H9 (cell line): Measurements from ENCODE around the gene MALT1. TPM values are rescaled to one million over a fixed set of nuclear protein-coding genes. Genes with fewer than 3 reads are reported as not detected.
A peak's percentile ranks its signal among the peaks of the same experiment; 100 is the strongest.

Experiments used
- DNase-seq: peaks from one replicate; pipeline ENCODE4 v3.0.0-alpha.2; 2017
- H2AFZ ChIP-seq: one replicate; pipeline ENCODE4 v1.6.1; 2013; ENCODE audit warnings: mild to moderate bottlenecking, low read length, control low read depth, moderate library complexity
- H2AK5ac ChIP-seq: 2 replicates; pipeline ENCODE4 v1.6.1; 2013; ENCODE audit warnings: low read length, control low read depth, mixed read lengths; ENCODE audit not compliant: insufficient read length
- H2BK120ac ChIP-seq: one replicate; pipeline ENCODE4 v1.6.1; 2013; ENCODE audit warnings: low read depth, mild to moderate bottlenecking, low read length, control low read depth, inconsistent platforms; ENCODE audit not compliant: poor library complexity, severe bottlenecking
- H2BK12ac ChIP-seq: 2 replicates; pipeline ENCODE4 v1.6.1; 2013; ENCODE audit warnings: low read length, control low read depth, mixed read lengths, low read depth; ENCODE audit not compliant: insufficient read length
- H2BK15ac ChIP-seq: 2 replicates; pipeline ENCODE4 v1.6.1; 2013; ENCODE audit warnings: low read depth, low read length, control low read depth
- H2BK20ac ChIP-seq: one replicate; pipeline ENCODE4 v1.6.1; 2013; ENCODE audit warnings: low read depth, mild to moderate bottlenecking, low read length, control low read depth, inconsistent platforms; ENCODE audit not compliant: poor library complexity, severe bottlenecking
- H2BK5ac ChIP-seq: 2 replicates; pipeline ENCODE4 v1.6.1; 2013; ENCODE audit warnings: low read length, control low read depth, mixed read lengths; ENCODE audit not compliant: insufficient read length
- H3K14ac ChIP-seq: 2 replicates; pipeline ENCODE4 v1.6.1; 2013; ENCODE audit warnings: low read length, control low read depth; ENCODE audit not compliant: insufficient read depth
- H3K18ac ChIP-seq: 2 replicates; pipeline ENCODE4 v1.6.1; 2013; ENCODE audit warnings: low read depth, mild to moderate bottlenecking, mixed read lengths, low read length, control low read depth; ENCODE audit not compliant: insufficient read length
- H3K23ac ChIP-seq: 2 replicates; pipeline ENCODE4 v1.6.1; 2013; ENCODE audit warnings: low read length, control low read depth, mixed read lengths, low read depth; ENCODE audit not compliant: insufficient read length
- H3K23me2 ChIP-seq: 2 replicates; pipeline ENCODE4 v1.6.1; 2013; ENCODE audit warnings: low read depth, mild to moderate bottlenecking, mixed read lengths, low read length, control low read depth; ENCODE audit not compliant: insufficient read length, poor library complexity, severe bottlenecking
- H3K27ac ChIP-seq: 2 replicates; pipeline ENCODE4 v1.5.1; 2013; ENCODE audit warnings: low read length, control low read depth, mixed read lengths, low read depth; ENCODE audit not compliant: insufficient read length
- H3K27me3 ChIP-seq: 2 replicates; pipeline ENCODE4 v1.6.1; 2013; ENCODE audit warnings: low read length, control low read depth, inconsistent platforms; ENCODE audit not compliant: insufficient read depth
- H3K4ac ChIP-seq: 2 replicates; pipeline ENCODE4 v1.6.1; 2013; ENCODE audit warnings: low read depth, mild to moderate bottlenecking, control low read depth, inconsistent platforms, low read length, moderate library complexity
- H3K4me1 ChIP-seq: 2 replicates; pipeline ENCODE4 v1.6.1; 2013; ENCODE audit warnings: low read length, control low read depth, inconsistent platforms; ENCODE audit not compliant: insufficient read depth
- H3K4me2 ChIP-seq: 2 replicates; pipeline ENCODE4 v1.6.1; 2013; ENCODE audit warnings: low read length, control low read depth, mixed read lengths; ENCODE audit not compliant: insufficient read length, insufficient read depth
- H3K56ac ChIP-seq: 2 replicates; pipeline ENCODE4 v1.6.1; 2013; ENCODE audit warnings: low read depth, mild to moderate bottlenecking, mixed read lengths, low read length, control low read depth; ENCODE audit not compliant: insufficient read length
- H3K79me1 ChIP-seq: 2 replicates; pipeline ENCODE4 v1.6.1; 2013; ENCODE audit warnings: low read depth, mild to moderate bottlenecking, moderate library complexity, low read length, control low read depth, inconsistent platforms; ENCODE audit not compliant: insufficient read depth, poor library complexity, severe bottlenecking
- H3K79me2 ChIP-seq: 2 replicates; pipeline ENCODE4 v1.6.1; 2013; ENCODE audit warnings: low read length, control low read depth, inconsistent platforms; ENCODE audit not compliant: insufficient read depth
- H3K9ac ChIP-seq: 2 replicates; pipeline ENCODE4 v1.6.1; 2013; ENCODE audit warnings: low read length, control low read depth, mixed read lengths; ENCODE audit not compliant: insufficient read length; ENCODE audit errors: extremely low read depth
- H3K9me3 ChIP-seq: one replicate; pipeline ENCODE4 v1.6.1; 2013; ENCODE audit warnings: low read depth, low read length, inconsistent platforms; ENCODE audit not compliant: control insufficient read depth
- H3T11ph ChIP-seq: one replicate; pipeline ENCODE4 v1.6.1; 2013; ENCODE audit warnings: mild to moderate bottlenecking, low read length, control low read depth, inconsistent platforms
- H4K20me1 ChIP-seq: one replicate; pipeline ENCODE4 v1.6.1; 2013; ENCODE audit not compliant: control insufficient read depth, insufficient read length, insufficient read depth
- H4K5ac ChIP-seq: 2 replicates; pipeline ENCODE4 v1.6.1; 2013; ENCODE audit warnings: low read depth, mild to moderate bottlenecking, mixed read lengths, low read length, control low read depth; ENCODE audit not compliant: insufficient read length
- H4K8ac ChIP-seq: replicated peaks from 2 replicates; pipeline ENCODE4 v1.6.1; 2013; ENCODE audit warnings: low read length, control low read depth, mixed read lengths, low read depth; ENCODE audit not compliant: insufficient read length
- H4K91ac ChIP-seq: 2 replicates; pipeline ENCODE4 v1.6.1; 2013; ENCODE audit warnings: low read depth, mild to moderate bottlenecking, moderate library complexity, mixed read lengths, low read length, control low read depth; ENCODE audit not compliant: insufficient read length
- H3K27ac Mint-ChIP-seq, 3 experiments: 2 replicates in 2 of 3; 3 replicates in 1 of 3; pipeline ENCODE4 v1.8.0; 2020 to 2021; ENCODE audit warnings: mixed read lengths in 3 of 3, mild to moderate bottlenecking in 1 of 3, moderate library complexity in 1 of 3
- H3K27me3 Mint-ChIP-seq: 2 replicates; pipeline ENCODE4 v1.8.0; 2021; ENCODE audit warnings: low read depth, mild to moderate bottlenecking, moderate library complexity, mixed read lengths
- H3K36me3 Mint-ChIP-seq, 3 experiments: 2 replicates in 2 of 3; 3 replicates in 1 of 3; pipeline ENCODE4 v1.8.0; 2020 to 2021; ENCODE audit warnings: low read depth in 3 of 3, mixed read lengths in 3 of 3; ENCODE audit not compliant: insufficient read depth in 1 of 3
- H3K4me1 Mint-ChIP-seq, 2 experiments: 2 replicates each; pipeline ENCODE4 v1.8.0; 2020; ENCODE audit warnings: mixed read lengths in 2 of 2
- H3K4me3 Mint-ChIP-seq, 2 experiments: 2 replicates in 1 of 2; 3 replicates in 1 of 2; pipeline ENCODE4 v1.8.0; 2020 to 2021; ENCODE audit warnings: mild to moderate bottlenecking in 2 of 2, mixed read lengths in 2 of 2, moderate library complexity in 1 of 2
- H3K9me3 Mint-ChIP-seq, 2 experiments: 2 replicates in 1 of 2; 3 replicates in 1 of 2; pipeline ENCODE4 v1.8.0; 2020; ENCODE audit warnings: mild to moderate bottlenecking in 2 of 2, mixed read lengths in 2 of 2, moderate library complexity in 1 of 2
- WGBS: extraction: QIAGEN DNeasy Blood & Tissue Kit; methylation state at CpG from one replicate; pipeline ENCODE4 v1.1.7; 2013; ENCODE audit warnings: missing lambda C conversion rate, low lambda C conversion rate, mixed read lengths; ENCODE audit not compliant: insufficient read length; ENCODE audit errors: extremely low coverage; 5-methylcytosine and 5-hydroxymethylcytosine counted together
- total RNA-seq: library from RNA; stranded (reverse); gene quantifications from 2 replicates; pipeline ENCODE4 v1.2.1, GENCODE V29; 2021
- TF ChIP-seq, protein P1 (sequence below): fragments of 200-600 bp; sonication (generic); conservative IDR thresholded peaks from 3 replicates; pipeline ENCODE4 v1.8.0; 2021; ENCODE audit warnings: antibody characterized with exemption, mild to moderate bottlenecking

The MALT1 gene
- total RNA-seq, 1 experiment from 2014 or later, result 18.1 TPM

DNA sequence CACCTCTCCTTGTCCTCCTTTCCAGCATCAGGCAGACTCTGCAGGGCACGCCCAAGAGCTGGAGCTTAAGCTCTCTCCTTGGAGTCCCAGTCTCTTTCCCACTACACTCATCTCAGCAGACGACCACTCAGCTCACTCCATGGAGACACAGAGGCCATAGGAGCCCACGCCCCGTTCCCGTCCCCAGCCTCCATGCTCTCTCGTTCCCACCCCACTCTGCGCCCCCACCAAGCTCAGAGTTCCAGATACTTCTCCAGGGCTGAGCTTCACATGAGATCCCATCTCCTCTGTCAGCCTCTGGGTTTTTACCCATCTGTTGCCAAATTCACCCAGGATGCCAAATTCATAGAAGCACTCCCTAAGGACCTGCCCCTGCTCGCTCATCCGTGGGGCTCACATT, 87.3 kb downstream of the MALT1 start:
- Histone ChIP-seq H2BK12ac (no peak overlapping the region), H2BK15ac (no peak overlapping the region), H3K23me2 (no peaks in the 10 kb centered on the region), H2AFZ (no peak overlapping the region), H3K23ac (no peak overlapping the region), H2BK20ac (no peak overlapping the region), H3T11ph (no peak overlapping the region), H3K9me3 (no peaks in the 10 kb centered on the region), H3K9ac (no peak overlapping the region), H4K20me1 (no peaks in the 10 kb centered on the region), H3K27ac (no peak overlapping the region), H2AK5ac (no peak overlapping the region), H4K8ac (no peak overlapping the region), H3K27me3 (no peaks in the 10 kb centered on the region), H2BK5ac (no peak overlapping the region), H3K18ac (no peak overlapping the region), H3K4me2 (no peak overlapping the region), H4K91ac (no peak overlapping the region), H3K79me1 (no peaks in the 10 kb centered on the region), H4K5ac (no peak overlapping the region), H3K4ac (no peak overlapping the region), H3K4me1 (no peaks in the 10 kb centered on the region), H3K56ac (no peak overlapping the region), H3K14ac (0 out of 2 replicates have a peak overlapping the region, but pooled peaks have one; percentile 53), H2BK120ac (no peak overlapping the region), H3K79me2 (no peaks in the 10 kb centered on the region)
- H3K27ac Mint-ChIP-seq, result peak overlapping the region in 1 of 3 experiments; percentile 25; a peak in 1 of 7 replicates
- H3K4me1 Mint-ChIP-seq, result peaks cover 9 to 20% of the 10 kb centered on the region in 2 experiments
- DNase-seq, result no peak
- H3K36me3 Mint-ChIP-seq, result no peaks in the 10 kb centered on the region
- H3K27me3 Mint-ChIP-seq, result no peaks in the 10 kb centered on the region; the same call in 1 of the 2 replicates
- no peak overlapping the region for H3K4me3 Mint-ChIP-seq
- WGBS, result no CpG with 5 or more reads among the region's 9 CpGs
- TF ChIP-seq, protein P1, sequence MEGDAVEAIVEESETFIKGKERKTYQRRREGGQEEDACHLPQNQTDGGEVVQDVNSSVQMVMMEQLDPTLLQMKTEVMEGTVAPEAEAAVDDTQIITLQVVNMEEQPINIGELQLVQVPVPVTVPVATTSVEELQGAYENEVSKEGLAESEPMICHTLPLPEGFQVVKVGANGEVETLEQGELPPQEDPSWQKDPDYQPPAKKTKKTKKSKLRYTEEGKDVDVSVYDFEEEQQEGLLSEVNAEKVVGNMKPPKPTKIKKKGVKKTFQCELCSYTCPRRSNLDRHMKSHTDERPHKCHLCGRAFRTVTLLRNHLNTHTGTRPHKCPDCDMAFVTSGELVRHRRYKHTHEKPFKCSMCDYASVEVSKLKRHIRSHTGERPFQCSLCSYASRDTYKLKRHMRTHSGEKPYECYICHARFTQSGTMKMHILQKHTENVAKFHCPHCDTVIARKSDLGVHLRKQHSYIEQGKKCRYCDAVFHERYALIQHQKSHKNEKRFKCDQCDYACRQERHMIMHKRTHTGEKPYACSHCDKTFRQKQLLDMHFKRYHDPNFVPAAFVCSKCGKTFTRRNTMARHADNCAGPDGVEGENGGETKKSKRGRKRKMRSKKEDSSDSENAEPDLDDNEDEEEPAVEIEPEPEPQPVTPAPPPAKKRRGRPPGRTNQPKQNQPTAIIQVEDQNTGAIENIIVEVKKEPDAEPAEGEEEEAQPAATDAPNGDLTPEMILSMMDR, result no peak
- no peaks in the 10 kb centered on the region for H3K9me3 Mint-ChIP-seq
